Measurements from ENCODE around the gene SNIP1.

- TF ChIP-seq ESRRA (IDR thresholded peaks at IDR 0.05; ENCODE audit: borderline replicate concordance, low read length) (no peak), RFX5 (IDR thresholded peaks at IDR 0.05) (no peak), CHD2 (IDR thresholded peaks at IDR 0.05; ENCODE audit: low read length, partially characterized antibody) (no peak), CTCF (IDR thresholded peaks at IDR 0.05) (no peak), ZFP36 (IDR thresholded peaks at IDR 0.05; ENCODE audit: borderline replicate concordance, partially characterized antibody) (no peak)
- TF ChIP-seq, protein P1, sequence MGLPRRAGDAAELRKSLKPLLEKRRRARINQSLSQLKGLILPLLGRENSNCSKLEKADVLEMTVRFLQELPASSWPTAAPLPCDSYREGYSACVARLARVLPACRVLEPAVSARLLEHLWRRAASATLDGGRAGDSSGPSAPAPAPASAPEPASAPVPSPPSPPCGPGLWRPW (IDR thresholded peaks at IDR 0.05), result no peak
Measured at GRCh38 chr1:37564892-37565291, 10.8 kb upstream of the SNIP1 start.

Data from A549 (cell line).